ENCODE data around the gene SCYL1. TPM values are rescaled to one million over a fixed set of nuclear protein-coding genes. Genes with fewer than 3 reads are reported as not detected.

The SCYL1 gene
- total RNA-seq, 1 experiment from 2014 or later: 106 TPM

DNA sequence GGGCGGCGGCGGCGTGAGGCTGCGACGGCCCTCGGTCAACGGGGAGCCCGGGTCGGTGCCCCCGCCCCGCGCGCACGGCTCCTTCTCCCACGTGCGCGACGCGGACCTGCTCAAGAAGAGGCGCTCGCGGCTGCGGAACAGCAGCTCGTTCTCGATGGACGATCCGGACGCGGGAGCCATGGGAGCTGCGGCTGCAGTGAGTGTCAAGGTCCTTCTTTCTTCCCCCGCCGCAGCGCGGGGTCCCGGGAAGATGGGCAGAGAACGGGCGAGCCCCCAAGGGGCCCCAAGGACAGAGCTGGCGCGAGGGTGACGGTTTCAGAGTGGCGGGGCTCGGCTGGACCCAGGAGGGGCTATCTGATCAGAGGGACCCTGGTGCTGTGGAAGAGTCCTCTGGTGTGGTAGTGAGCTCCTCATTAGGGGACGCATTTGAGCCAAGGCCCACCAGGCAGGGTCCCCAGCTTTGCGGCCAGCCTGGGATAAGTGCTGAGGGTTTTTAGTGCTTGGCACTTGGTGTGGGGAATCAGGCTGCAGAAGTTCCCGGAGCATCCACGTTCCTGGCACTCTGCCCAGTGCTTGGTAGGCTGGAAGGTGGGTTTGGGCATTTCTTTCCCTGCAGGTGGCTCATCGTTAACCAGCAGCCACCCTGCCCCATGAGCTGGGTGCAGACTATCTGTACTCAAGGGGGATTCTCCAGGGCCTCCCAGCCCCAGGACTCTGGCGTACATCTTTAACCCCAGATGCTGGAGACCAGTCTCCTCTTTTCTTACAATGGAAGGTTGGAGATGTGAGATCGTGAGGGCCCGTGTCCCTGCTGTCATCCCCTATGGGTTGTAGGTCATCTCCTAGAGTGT, 60.7 kb downstream of the SCYL1 start:
- ChIA-PET CTCF (interaction anchor here (0.6 kb wide), 1 partner anchor 15 kb away, joined by 3 read pairs; the partner anchor contains the start of gene ZNRD2), POLR2A (ENCODE audit: unreplicated experiment) (no interaction called here)
- intact Hi-C loops (cut with micrococcal nuclease; ENCODE audit: unreplicated experiment): no loop called here
- no TSS peak for BruUV-seq (replicated peaks)
- no peak overlapping the region for H3K4me2 ChIP-seq
- DNase-seq: no peak
- TF ChIP-seq, protein P1, sequence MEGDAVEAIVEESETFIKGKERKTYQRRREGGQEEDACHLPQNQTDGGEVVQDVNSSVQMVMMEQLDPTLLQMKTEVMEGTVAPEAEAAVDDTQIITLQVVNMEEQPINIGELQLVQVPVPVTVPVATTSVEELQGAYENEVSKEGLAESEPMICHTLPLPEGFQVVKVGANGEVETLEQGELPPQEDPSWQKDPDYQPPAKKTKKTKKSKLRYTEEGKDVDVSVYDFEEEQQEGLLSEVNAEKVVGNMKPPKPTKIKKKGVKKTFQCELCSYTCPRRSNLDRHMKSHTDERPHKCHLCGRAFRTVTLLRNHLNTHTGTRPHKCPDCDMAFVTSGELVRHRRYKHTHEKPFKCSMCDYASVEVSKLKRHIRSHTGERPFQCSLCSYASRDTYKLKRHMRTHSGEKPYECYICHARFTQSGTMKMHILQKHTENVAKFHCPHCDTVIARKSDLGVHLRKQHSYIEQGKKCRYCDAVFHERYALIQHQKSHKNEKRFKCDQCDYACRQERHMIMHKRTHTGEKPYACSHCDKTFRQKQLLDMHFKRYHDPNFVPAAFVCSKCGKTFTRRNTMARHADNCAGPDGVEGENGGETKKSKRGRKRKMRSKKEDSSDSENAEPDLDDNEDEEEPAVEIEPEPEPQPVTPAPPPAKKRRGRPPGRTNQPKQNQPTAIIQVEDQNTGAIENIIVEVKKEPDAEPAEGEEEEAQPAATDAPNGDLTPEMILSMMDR (conservative IDR thresholded peaks at IDR 0.05): no peak
- no peak for TF ChIP-seq EZH2 (IDR thresholded peaks at IDR 0.05; ENCODE audit: low read depth)
- H3F3A ChIP-seq (ENCODE audit: insufficient read depth, low read depth): peaks cover 36% of the 10 kb centered on the region; the same call in 1 of the 2 replicates
- no peaks in the 10 kb centered on the region for H3K4me1 ChIP-seq (replicated peaks; ENCODE audit: insufficient read depth)
- no peaks in the 10 kb centered on the region for H3K79me2 ChIP-seq (ENCODE audit: low read depth)
- no peaks in the 10 kb centered on the region for H3K36me3 ChIP-seq (ENCODE audit: low read depth)
- no peaks in the 10 kb centered on the region for H3K27me3 ChIP-seq (ENCODE audit: insufficient read depth, low read depth)
- no peaks in the 10 kb centered on the region for H3K9me3 ChIP-seq (ENCODE audit: insufficient read depth, low read depth)
- H4K20me1 ChIP-seq (ENCODE audit: insufficient read depth): no peaks in the 10 kb centered on the region
- no peaks in the 10 kb centered on the region for H3K9me2 ChIP-seq (ENCODE audit: insufficient read depth)
- no peak overlapping the region for H3K27ac ChIP-seq
- no peak overlapping the region for H3K4me3 ChIP-seq
- H2AFZ ChIP-seq: no peak overlapping the region

DNA sequence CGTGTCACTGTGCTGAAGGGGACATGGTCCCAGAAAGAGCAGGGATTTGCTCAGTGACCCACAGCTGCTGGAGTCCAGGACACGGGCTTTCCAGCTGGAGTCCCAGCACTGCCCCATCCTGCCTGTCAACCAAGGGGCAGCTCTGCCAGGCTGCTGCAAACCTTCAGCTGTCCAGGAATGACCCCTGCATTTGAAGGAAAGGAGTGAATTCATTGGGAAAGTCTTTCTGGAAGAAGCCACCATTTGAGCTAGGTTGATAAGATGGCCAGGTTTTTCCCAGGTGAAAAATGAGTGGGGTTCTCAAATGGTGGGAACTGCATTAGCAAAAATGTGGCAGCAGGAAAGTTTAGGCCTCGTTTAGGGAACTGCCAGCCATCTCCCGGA, 61.4 kb downstream of the SCYL1 start:
- H3K27ac ChIP-seq: no peak overlapping the region
- H3K79me2 ChIP-seq (ENCODE audit: low read depth): no peaks in the 10 kb centered on the region
- CTCF ChIA-PET: no interaction called here
- DNase-seq: no peak
- no peaks in the 10 kb centered on the region for H3K9me2 ChIP-seq (ENCODE audit: insufficient read depth)
- POLR2A ChIA-PET (ENCODE audit: unreplicated experiment): interaction anchor here (0.6 kb wide), 1 partner anchor 324 kb away, joined by 6 read pairs; the partner anchor contains the start of gene POLA2
- intact Hi-C loops (cut with micrococcal nuclease; ENCODE audit: unreplicated experiment): no loop called here
- H3K27me3 ChIP-seq (ENCODE audit: insufficient read depth, low read depth): no peaks in the 10 kb centered on the region
- H3K36me3 ChIP-seq (ENCODE audit: low read depth): no peaks in the 10 kb centered on the region
- no TSS peak for BruUV-seq (replicated peaks)
- TF ChIP-seq, protein P1 (conservative IDR thresholded peaks at IDR 0.05): no peak
- TF ChIP-seq EZH2 (IDR thresholded peaks at IDR 0.05; ENCODE audit: low read depth): no peak
- H3F3A ChIP-seq (ENCODE audit: insufficient read depth, low read depth): peaks cover 42% of the 10 kb centered on the region; the same call in 1 of the 2 replicates
- H4K20me1 ChIP-seq (ENCODE audit: insufficient read depth): no peaks in the 10 kb centered on the region
- H3K4me2 ChIP-seq: no peak overlapping the region
- H2AFZ ChIP-seq: no peak overlapping the region
- no peak overlapping the region for H3K4me3 ChIP-seq
- H3K9me3 ChIP-seq (ENCODE audit: insufficient read depth, low read depth): no peaks in the 10 kb centered on the region
- H3K4me1 ChIP-seq (replicated peaks; ENCODE audit: insufficient read depth): no peaks in the 10 kb centered on the region

- H3K4me3 ChIP-seq: no peak overlapping the region
- TF ChIP-seq EZH2 (IDR thresholded peaks at IDR 0.05; ENCODE audit: low read depth): no peak
- TF ChIP-seq, protein P1 (conservative IDR thresholded peaks at IDR 0.05): no peak
- H3K9me3 ChIP-seq (ENCODE audit: insufficient read depth, low read depth): no peaks in the 10 kb centered on the region
- H2AFZ ChIP-seq: no peak overlapping the region
- POLR2A ChIA-PET (ENCODE audit: unreplicated experiment): interaction anchor here (0.6 kb wide), 1 partner anchor 325 kb away, joined by 6 read pairs; the partner anchor contains the start of gene POLA2
- no peaks in the 10 kb centered on the region for H3K27me3 ChIP-seq (ENCODE audit: insufficient read depth, low read depth)
- no peak overlapping the region for H3K27ac ChIP-seq
- H3F3A ChIP-seq (ENCODE audit: insufficient read depth, low read depth): peaks cover 44% of the 10 kb centered on the region; the same call in 1 of the 2 replicates
- intact Hi-C loops (cut with micrococcal nuclease; ENCODE audit: unreplicated experiment): no loop called here
- no peaks in the 10 kb centered on the region for H3K79me2 ChIP-seq (ENCODE audit: low read depth)
- CTCF ChIA-PET: no interaction called here
- no TSS peak for BruUV-seq (replicated peaks)
- no peaks in the 10 kb centered on the region for H3K9me2 ChIP-seq (ENCODE audit: insufficient read depth)
- no peaks in the 10 kb centered on the region for H3K36me3 ChIP-seq (ENCODE audit: low read depth)
- no peaks in the 10 kb centered on the region for H4K20me1 ChIP-seq (ENCODE audit: insufficient read depth)
- no peak overlapping the region for H3K4me2 ChIP-seq
- H3K4me1 ChIP-seq (replicated peaks; ENCODE audit: insufficient read depth): no peaks in the 10 kb centered on the region
- no peak for DNase-seq
Observed at GRCh38 chr11:65586676-65587075, 61.8 kb downstream of the SCYL1 start.

Other genes with a start within 250 kb of the SCYL1 start
- gene CDC42EP2, start 210.2 kb upstream of the SCYL1 start, total RNA-seq (2021): 17.8 and 20.8 TPM in 2 replicates
- 75.6 and 80.6 TPM in 2 replicates for gene DPF2, start 191.2 kb upstream of the SCYL1 start, total RNA-seq (2021)
- 1.7 and 1.8 TPM in 2 replicates for gene TIGD3, start 170.3 kb upstream of the SCYL1 start, total RNA-seq (2021)
- gene SLC25A45, start 142.4 kb upstream of the SCYL1 start, total RNA-seq (2021): 9.5 and 9.8 TPM in 2 replicates
- 32.4 and 48.9 TPM in 2 replicates for gene FRMD8, start 138.4 kb upstream of the SCYL1 start, total RNA-seq (2021)
- gene NEAT1, start 102.3 kb upstream of the SCYL1 start, total RNA-seq (2021): 825 and 938 TPM in 2 replicates
- 6,494 and 7,852 TPM in 2 replicates for gene MALAT1, start 26.0 kb upstream of the SCYL1 start, total RNA-seq (2021)
- gene LTBP3, start 33.3 kb downstream of the SCYL1 start, total RNA-seq (2021): 455 and 553 TPM in 2 replicates
- gene ZNRD2, start 45.4 kb downstream of the SCYL1 start, total RNA-seq (2021): 51.4 and 53.5 TPM in 2 replicates
- gene FAM89B, start 47.5 kb downstream of the SCYL1 start, total RNA-seq (2021): 51.7 and 53.3 TPM in 2 replicates
- 123 and 170 TPM in 2 replicates for gene EHBP1L1, start 51.0 kb downstream of the SCYL1 start, total RNA-seq (2021)
- 2.1 TPM in 1 of 2 replicates, not detected in the other for gene KCNK7, start 70.7 kb downstream of the SCYL1 start, total RNA-seq (2021)
- gene MAP3K11, start 89.1 kb downstream of the SCYL1 start, total RNA-seq (2021): 87.2 and 90.3 TPM in 2 replicates
- gene PCNX3, start 90.7 kb downstream of the SCYL1 start, total RNA-seq (2021): 76.9 and 85.9 TPM in 2 replicates
- gene SIPA1, start 113.0 kb downstream of the SCYL1 start, total RNA-seq (2021): 65.6 and 81.3 TPM in 2 replicates
- gene RELA, start 137.8 kb downstream of the SCYL1 start, total RNA-seq (2021): 59.5 and 86.8 TPM in 2 replicates
- 49.6 and 57.1 TPM in 2 replicates for gene KAT5, start 187.2 kb downstream of the SCYL1 start, total RNA-seq (2021)
- gene RNASEH2C, start 195.7 kb downstream of the SCYL1 start, total RNA-seq (2021): 31.8 and 42.4 TPM in 2 replicates